ENCODE measurements around the gene MCUB.
"Not testable (repeated sequence)": the region's sequence is repeated elsewhere in the genome, so short reads cannot be mapped to it uniquely, and the experiment has no call there.

MCUB gene

DNA sequence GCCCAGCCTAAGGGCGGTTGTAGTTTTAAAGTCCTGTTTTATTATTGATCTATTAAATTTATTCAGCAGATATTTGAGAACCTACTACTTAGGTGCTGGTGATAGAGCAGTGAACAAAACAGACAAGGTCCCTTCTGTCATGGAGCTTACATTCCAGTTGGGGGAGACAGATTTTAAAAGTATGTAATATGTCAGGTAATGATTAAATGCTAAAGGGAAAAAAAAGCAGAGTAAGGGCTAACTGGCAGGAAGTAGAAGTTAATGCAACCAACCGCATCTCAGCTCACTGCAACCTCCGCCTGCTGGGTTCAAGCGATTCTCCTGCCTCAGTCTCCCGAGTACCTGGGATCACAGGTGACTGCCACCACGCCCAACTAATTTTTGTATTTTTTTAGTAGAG lies 7.8 kb upstream of the MCUB start:
- no peak for DNase-seq (ENCODE audit: low spot score)

DNA sequence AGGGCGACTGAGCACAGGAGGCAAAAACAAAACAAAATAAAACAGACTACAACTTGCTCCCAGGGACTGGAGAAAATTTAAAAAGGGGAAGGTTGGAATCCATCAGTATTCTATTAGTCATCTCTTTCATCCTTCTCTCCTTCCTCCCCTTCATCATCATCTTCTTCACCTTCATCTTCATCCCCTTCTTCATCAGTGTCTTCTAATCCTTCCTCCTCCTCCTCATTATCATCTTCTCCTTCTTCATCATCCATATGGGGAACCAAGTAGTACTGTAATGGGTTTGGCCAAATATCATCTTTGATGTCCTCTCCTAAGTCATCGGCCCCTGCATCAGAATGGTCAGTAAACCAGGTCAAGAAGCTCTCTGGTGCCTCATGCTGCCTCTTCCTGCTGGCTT lies 6.9 kb upstream of the MCUB start:
- DNase-seq (ENCODE audit: low spot score), result no peak
- TF ChIP-seq, protein P1, sequence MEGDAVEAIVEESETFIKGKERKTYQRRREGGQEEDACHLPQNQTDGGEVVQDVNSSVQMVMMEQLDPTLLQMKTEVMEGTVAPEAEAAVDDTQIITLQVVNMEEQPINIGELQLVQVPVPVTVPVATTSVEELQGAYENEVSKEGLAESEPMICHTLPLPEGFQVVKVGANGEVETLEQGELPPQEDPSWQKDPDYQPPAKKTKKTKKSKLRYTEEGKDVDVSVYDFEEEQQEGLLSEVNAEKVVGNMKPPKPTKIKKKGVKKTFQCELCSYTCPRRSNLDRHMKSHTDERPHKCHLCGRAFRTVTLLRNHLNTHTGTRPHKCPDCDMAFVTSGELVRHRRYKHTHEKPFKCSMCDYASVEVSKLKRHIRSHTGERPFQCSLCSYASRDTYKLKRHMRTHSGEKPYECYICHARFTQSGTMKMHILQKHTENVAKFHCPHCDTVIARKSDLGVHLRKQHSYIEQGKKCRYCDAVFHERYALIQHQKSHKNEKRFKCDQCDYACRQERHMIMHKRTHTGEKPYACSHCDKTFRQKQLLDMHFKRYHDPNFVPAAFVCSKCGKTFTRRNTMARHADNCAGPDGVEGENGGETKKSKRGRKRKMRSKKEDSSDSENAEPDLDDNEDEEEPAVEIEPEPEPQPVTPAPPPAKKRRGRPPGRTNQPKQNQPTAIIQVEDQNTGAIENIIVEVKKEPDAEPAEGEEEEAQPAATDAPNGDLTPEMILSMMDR (IDR thresholded peaks at IDR 0.05; ENCODE audit: extremely low read depth, missing control alignments), result no peak

More for the DNA sequence above, 7.8 kb upstream of the MCUB start:
- TF ChIP-seq, protein P1 (IDR thresholded peaks at IDR 0.05; ENCODE audit: extremely low read depth, missing control alignments), result no peak

DNA sequence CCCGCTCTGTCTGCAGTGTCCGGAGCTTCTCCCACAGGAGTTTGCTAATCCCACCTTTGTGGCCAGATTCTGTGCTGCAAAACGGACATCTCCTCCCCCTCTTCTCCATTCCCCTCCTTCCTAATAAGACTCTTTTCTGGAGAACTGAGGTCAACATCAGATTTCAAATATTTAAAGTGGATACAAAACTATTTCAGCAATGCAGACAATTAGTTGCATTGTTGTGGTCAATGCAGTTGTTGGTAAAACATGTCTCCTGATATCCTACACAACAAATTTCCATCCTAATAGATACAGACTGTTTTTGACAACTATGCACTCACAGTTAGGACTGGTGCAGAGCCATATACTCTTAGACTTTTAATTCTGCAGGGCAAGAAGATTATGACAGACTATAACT lies 5.1 kb upstream of the MCUB start:
- DNase-seq (ENCODE audit: low spot score), result no peak
- TF ChIP-seq, protein P1 (IDR thresholded peaks at IDR 0.05; ENCODE audit: extremely low read depth, missing control alignments), result no peak

DNA sequence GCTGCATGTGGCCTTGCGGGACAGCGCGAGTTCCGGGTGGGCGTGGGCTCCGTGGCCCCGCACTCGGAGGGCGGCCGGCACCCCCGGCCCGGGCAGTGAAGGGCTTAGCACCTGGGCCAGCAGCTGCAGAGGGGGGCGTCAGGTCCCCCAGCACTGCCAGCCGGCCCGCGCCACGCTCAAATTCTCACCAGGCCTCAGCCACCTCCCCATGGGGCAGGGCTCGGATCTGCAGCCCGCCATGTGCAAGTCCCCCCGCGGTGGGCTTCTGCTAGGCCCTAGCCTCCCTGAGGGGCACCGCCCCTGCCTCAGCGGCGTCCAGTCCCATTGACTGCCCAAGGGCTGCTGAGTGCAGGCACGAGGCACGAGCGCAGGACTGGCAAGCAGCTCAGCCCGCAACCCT lies 2.6 kb upstream of the MCUB start:
- no peak for DNase-seq (ENCODE audit: low spot score)
- TF ChIP-seq, protein P1 (IDR thresholded peaks at IDR 0.05; ENCODE audit: extremely low read depth, missing control alignments), result no peak

DNA sequence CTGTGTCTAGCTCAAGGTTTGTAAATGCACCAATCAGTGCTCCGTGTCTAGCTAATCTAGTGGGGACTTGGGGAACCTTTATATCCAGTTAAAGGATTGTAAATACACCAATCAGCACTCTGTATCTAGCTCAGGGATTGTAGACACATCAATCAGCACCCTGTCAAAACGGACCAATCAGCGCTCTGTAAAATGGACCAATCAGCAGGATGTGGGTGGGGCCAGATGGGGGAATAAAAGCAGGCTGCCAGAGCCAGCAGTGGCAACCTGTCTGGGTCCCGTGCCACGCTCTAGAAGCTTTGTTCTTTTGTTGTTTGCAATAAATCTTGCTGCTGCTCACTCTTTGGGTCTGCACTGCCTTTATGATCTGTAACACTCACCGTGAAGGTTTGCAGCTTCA lies 2.0 kb upstream of the MCUB start:
- not testable (repeated sequence) for DNase-seq (ENCODE audit: low spot score)

DNA sequence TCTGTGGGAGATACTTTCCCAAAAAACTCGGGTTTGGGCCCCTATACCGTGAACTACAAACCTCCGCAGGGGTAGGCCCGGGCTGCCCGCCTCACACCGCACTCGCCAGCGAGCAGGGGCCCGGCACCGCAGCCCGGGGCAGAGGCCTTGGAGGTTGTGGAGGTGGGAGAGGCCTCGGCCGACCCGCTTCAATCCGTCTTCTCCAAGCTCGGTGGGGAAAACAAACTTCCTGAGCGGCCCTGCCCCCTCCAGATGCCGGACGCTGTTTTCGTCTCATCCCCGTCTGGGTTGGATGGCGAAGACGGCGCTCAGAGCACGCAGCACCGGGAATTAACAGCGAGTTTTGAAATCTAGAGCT lies 442 bp upstream of the MCUB start:
- TF ChIP-seq, protein P1 (IDR thresholded peaks at IDR 0.05; ENCODE audit: extremely low read depth, missing control alignments), result no peak
- DNase-seq (ENCODE audit: low spot score), result peak; percentile 54

DNA sequence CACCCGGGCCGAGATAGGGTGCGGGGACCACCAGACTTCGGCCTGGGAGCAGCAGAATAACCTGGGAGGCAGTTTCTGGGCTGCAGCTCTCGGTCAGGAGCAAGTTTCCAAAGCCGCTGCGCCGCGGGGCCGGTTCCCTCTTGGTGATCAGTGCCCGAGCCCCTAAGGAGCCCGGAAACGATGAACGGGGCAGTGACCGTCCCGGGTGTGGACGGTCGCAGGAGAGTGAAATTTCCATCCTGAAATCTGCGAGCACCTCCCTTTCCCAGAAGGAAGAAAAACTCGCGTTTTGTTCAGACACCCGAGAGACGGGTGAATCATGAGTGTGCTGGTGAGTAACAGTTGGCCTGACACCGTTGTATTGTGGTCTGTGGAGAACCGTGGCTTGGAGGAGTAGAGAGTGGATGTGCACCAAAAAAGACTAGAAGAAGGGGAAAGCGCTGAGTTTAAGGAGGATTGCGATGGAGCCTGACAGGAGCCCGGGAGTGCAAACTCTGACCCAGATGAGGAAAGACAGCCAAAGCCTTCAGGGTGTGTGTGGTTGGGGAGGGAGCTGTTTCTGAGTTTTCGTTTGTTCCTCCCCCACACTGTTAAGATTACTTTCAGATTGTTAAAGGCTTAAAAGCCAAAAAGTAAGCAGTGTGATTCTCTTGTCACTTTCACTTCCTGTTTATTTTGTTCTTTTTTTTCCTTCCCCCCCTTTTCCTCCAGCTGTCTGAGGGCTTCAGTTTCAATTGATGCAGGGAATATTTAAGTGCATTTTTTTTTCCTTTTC lies 828 bp downstream of the MCUB start:
- TF ChIP-seq, protein P1 (IDR thresholded peaks at IDR 0.05; ENCODE audit: extremely low read depth, missing control alignments), result no peak
- DNase-seq (ENCODE audit: low spot score), result peak; percentile 88
